ENCODE measurements around the gene SGMS1.

GRCh38 chr10:50567384-50567783 is 56.4 kb downstream of the SGMS1 start:
- TF ChIP-seq CTCF (optimal IDR thresholded peaks at IDR 0.05 in 1 of 3, IDR thresholded peaks at IDR 0.05 in 1 of 3, conservative IDR thresholded peaks at IDR 0.05 in 1 of 3; ENCODE audit: extremely low read depth in 1 of 3, insufficient read depth in 2 of 3, low read length in 3 of 3) (no peak), EZH2 (IDR thresholded peaks at IDR 0.05; ENCODE audit: low read length) (no peak)
